ENCODE data around the gene SLC9A3.

SLC9A3 gene

GRCh38 chr5:440401-441201 lies 83.6 kb downstream of the SLC9A3 start:
- no peak for DNase-seq

GRCh38 chr5:439636-440035 lies 84.6 kb downstream of the SLC9A3 start:
- DNase-seq: no peak

GRCh38 chr5:439181-439580 lies 85.1 kb downstream of the SLC9A3 start:
- DNase-seq: no peak

GRCh38 chr5:438481-438981 lies 85.7 kb downstream of the SLC9A3 start:
- no peak for DNase-seq

- no peak for DNase-seq
Observed at GRCh38 chr5:437281-437771, 86.9 kb downstream of the SLC9A3 start.

GRCh38 chr5:436641-436975 lies 87.6 kb downstream of the SLC9A3 start:
- DNase-seq: no peak

GRCh38 chr5:435961-436640 lies 88.1 kb downstream of the SLC9A3 start:
- no peak for DNase-seq

- DNase-seq: no peak
Observed at GRCh38 chr5:435156-435790, 89.0 kb downstream of the SLC9A3 start.

- DNase-seq: peak in 1 of 2 donors; percentile 4
Observed at GRCh38 chr5:434443-435146, 89.7 kb downstream of the SLC9A3 start.

DNA sequence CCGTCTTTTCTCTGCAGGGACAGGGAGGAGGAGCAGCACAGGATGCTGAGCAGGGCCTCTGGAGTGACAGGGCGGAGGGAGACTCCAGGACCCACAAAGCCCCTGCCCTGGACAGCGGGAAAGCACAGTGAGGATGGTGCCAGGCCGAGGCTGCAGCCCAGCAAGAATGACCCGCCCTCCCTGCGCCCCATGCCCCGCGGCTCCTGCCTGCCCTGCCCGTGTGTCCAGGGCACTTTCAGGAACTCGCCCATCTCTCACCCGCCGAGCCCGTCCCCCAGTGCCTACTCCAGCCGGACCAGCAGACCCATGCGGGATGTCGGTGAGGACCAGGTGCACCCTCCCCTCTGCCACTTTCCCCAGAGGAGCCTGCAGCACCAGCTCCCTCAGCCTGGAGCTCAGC lies 90.4 kb downstream of the SLC9A3 start:
- DNase-seq: peak in 1 of 2 donors; percentile 3

- DNase-seq: peak in 1 of 2 donors; percentile 6
Observed at GRCh38 chr5:432928-433791, 91.1 kb downstream of the SLC9A3 start.

GRCh38 chr5:432201-432927 lies 91.9 kb downstream of the SLC9A3 start:
- no peak for DNase-seq

- DNase-seq: peak in 1 of 2 donors; percentile 4
Observed at GRCh38 chr5:431711-432050, 92.6 kb downstream of the SLC9A3 start.

DNA sequence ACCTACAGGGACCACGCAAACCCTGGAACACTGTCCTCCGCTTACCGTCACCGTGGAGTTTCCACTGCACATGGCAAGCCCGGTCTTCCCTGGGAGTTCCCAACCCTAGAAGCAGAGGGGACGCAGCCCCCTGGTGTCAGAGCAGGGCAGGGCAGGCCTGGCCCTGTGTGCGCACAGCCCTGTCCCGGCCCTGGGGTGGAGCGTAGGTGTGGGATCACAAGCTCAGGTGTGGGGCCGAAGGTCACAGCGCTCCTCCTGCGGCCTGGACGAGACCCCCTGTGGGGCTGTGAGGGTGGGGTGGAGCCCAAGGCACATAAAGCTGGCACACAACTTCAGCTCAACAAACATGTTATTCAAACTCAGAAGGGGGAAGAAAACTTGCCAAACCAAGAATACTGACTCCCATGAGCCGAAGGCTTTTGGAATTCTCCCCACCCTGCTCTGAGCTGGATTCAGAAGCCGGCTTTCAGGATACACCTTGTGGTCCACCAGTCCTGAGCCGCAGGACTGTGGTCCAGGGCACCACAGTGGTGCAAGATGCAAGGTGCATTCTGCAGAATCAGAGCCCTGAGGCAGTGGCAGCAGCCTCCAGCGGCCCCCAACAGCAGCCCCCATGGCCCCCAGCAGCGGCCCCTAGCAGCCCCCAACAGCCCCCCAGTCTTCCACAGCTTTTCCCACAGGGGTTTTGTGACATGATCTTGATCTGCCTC lies 93.1 kb downstream of the SLC9A3 start:
- DNase-seq: peak in 1 of 2 donors; percentile 24

GRCh38 chr5:430214-430925 lies 93.9 kb downstream of the SLC9A3 start:
- DNase-seq: peak in 1 of 2 donors; percentile 5

DNA sequence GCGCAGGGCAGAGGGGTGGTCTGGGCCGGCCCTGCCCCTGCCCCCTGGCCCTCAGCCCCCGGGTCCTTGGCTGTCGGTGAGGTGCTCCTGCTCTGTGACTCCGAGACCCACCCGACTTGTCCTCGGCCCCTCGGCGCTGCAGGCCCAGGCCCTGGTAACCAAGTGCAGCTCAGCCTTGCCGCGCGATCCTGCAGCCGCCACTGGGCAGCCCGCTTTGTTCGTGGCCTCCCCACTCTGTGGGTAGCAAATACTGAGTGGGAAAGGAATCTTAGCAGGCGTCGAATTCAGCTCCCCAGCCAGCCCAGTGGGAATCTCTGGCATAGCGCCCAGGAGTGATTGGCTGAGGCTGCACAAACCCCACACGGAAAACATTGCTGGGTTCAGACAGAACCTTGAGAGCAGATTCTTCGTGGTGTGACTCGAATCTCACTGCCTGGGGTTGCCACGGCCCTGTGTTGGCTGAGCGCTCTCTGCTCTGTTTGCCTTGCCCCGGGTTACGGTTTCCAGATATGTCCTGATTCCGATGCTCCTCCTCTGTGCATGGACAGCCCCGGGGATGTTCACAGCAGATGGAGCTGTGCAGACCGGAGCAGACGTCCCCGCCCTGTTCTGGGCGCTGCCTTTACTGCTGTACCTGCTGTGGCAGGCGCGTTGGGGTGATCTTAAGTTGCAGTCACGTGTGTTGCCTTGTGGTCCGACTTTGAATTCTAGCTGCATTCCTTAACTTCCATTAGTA lies 94.6 kb downstream of the SLC9A3 start:
- peak in 1 of 2 donors; percentile 9 for DNase-seq

- DNase-seq: peak in 1 of 2 donors; percentile 3
Observed at GRCh38 chr5:428754-429452, 95.3 kb downstream of the SLC9A3 start.

DNA sequence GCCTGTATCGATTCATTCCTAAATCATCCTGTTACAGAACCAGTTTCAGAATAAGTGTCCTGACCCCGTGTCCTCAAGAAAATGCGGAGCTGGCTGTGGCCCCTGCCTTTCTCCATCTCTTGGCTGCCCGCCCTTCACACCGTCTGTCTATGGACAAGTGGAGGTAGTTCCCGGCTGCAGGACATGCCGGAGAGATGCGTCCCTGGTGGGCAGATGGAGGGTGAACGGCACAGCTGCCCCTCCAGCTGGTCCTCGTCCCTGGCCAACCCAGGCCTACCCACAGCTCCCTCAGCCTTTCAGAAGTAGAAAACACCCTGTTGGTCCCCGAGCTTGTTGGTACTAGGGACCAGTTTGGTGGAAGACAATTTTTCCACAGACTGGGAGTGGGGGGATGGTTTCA lies 96.0 kb downstream of the SLC9A3 start:
- peak in 1 of 2 donors; percentile 2 for DNase-seq

All from CD4-positive, alpha-beta T cell treated with Interleukin-4 for 1 hour (primary cell).